Keratinocyte (primary cell): ENCODE measurements around the gene ARCN1. TPM values are rescaled to one million over a fixed set of nuclear protein-coding genes. Genes with fewer than 3 reads are reported as not detected.

ENCODE experiments used
- DNase-seq: peaks from one replicate; pipeline ENCODE4 v3.0.0-alpha.2; 2011; ENCODE audit warnings: low read depth, missing footprints, low spot score
- FAIRE-seq: peaks from 2 replicates; lab custom pipeline; 2011; peaks lifted over from hg19 to GRCh38; lab: Jason Lieb, UNC
- H2AFZ ChIP-seq: 2 replicates; pipeline ENCODE4 v1.6.0; 2012; ENCODE audit warnings: low read length, control low read depth, inconsistent platforms; ENCODE audit not compliant: control insufficient read depth
- H3K27ac ChIP-seq: 2 replicates; pipeline ENCODE4 v1.5.1; 2011; ENCODE audit warnings: low read length; ENCODE audit not compliant: control insufficient read depth, insufficient read depth
- H3K27me3 ChIP-seq: 3 replicates; pipeline ENCODE4 v1.6.0; 2011; ENCODE audit warnings: low read length; ENCODE audit not compliant: control insufficient read depth, insufficient read depth; ENCODE audit errors: extremely low read depth
- H3K36me3 ChIP-seq, 2 experiments: 2 replicates in 1 of 2; 3 replicates in 1 of 2; pipeline ENCODE4 v1.5.1; 2011; ENCODE audit warnings: low read length in 2 of 2, mild to moderate bottlenecking in 1 of 2; ENCODE audit not compliant: control insufficient read depth in 2 of 2, insufficient read depth in 2 of 2; ENCODE audit errors: extremely low read depth in 1 of 2
- H3K4me1 ChIP-seq: 3 replicates; pipeline ENCODE4 v1.5.1; 2011; ENCODE audit warnings: low read length; ENCODE audit not compliant: control insufficient read depth, insufficient read depth; ENCODE audit errors: extremely low read depth
- H3K4me2 ChIP-seq: 3 replicates; pipeline ENCODE4 v1.6.0; 2011; ENCODE audit warnings: low read depth, low read length; ENCODE audit not compliant: control insufficient read depth, insufficient read depth; ENCODE audit errors: extremely low read depth
- H3K4me3 ChIP-seq, 3 experiments: fragments of 200-600 bp in 1 of 3; sonication (generic) in 1 of 3; 2 replicates in 2 of 3; 3 replicates in 1 of 3; pipeline ENCODE4 v1.5.1; 2011 to 2016; ENCODE audit warnings: low read length in 3 of 3, mild to moderate bottlenecking in 3 of 3, control low read depth in 2 of 3, inconsistent platforms in 1 of 3, low read depth in 1 of 3, mixed read lengths in 1 of 3, mixed run types in 1 of 3, moderate library complexity in 1 of 3; ENCODE audit not compliant: control insufficient read depth in 2 of 3, insufficient read depth in 2 of 3; ENCODE audit errors: extremely low read depth in 1 of 3
- H3K79me2 ChIP-seq: 2 replicates; pipeline ENCODE4 v1.6.0; 2012; ENCODE audit warnings: low read length; ENCODE audit not compliant: control insufficient read depth, insufficient read depth
- H3K9ac ChIP-seq: 3 replicates; pipeline ENCODE4 v1.6.0; 2011; ENCODE audit warnings: low read length; ENCODE audit not compliant: control insufficient read depth, insufficient read depth; ENCODE audit errors: extremely low read depth
- H3K9me1 ChIP-seq: 3 replicates; pipeline ENCODE4 v1.6.0; 2011; ENCODE audit warnings: low read length; ENCODE audit not compliant: control insufficient read depth, insufficient read depth; ENCODE audit errors: extremely low read depth
- H3K9me3 ChIP-seq: 2 replicates; pipeline ENCODE4 v1.5.1; 2012; ENCODE audit warnings: low read depth, low read length; ENCODE audit not compliant: control insufficient read depth
- H4K20me1 ChIP-seq: 3 replicates; pipeline ENCODE4 v1.6.0; 2011; ENCODE audit warnings: low read length; ENCODE audit not compliant: control insufficient read depth, insufficient read depth; ENCODE audit errors: extremely low read depth
- CTCF ChIP-seq, 3 experiments: IDR thresholded peaks in 1 of 3; conservative IDR thresholded peaks in 1 of 3; optimal IDR thresholded peaks in 1 of 3; 2 replicates in 2 of 3; 3 replicates in 1 of 3; pipeline versions ENCODE3 to v1.5.1; 2011; ENCODE audit warnings: low read length in 3 of 3, mild to moderate bottlenecking in 3 of 3, moderate library complexity in 2 of 3, control low read depth in 1 of 3, inconsistent platforms in 1 of 3; ENCODE audit not compliant: insufficient read depth in 2 of 3; ENCODE audit errors: extremely low read depth in 1 of 3
- EZH2 ChIP-seq: IDR thresholded peaks from one replicate; pipeline ENCODE4 v1.6.1; 2012; ENCODE audit warnings: inconsistent platforms, mild to moderate bottlenecking, low read length, moderate library complexity
- dilution Hi-C: fragments of 300-500 bp; cut with MboI; formaldehyde crosslinking; loops from one replicate; pipeline ENCODE4 v1.7.0; 2020; ENCODE audit warnings: low sequenced_read_pairs; ENCODE audit not compliant: extremely low pct_ligation_motif_present
- polyA plus RNA-seq, 5 experiments: library from polyadenylated mRNA; depleted of rRNA in 3 of 5; stranded (reverse) in 3 of 5; stranded (forward) in 1 of 5; unstranded in 1 of 5; fragments of >200 nt; gene quantifications; 1 replicate in 1 of 5; 2 replicates in 3 of 5; 3 replicates in 1 of 5; pipeline versions ENCODE4 v1.2.1 to v1.2.3, GENCODE V29; 2011 to 2012; ENCODE audit warnings: missing spikeins in 2 of 5, low read depth in 1 of 5, low replicate concordance in 1 of 5

ARCN1 gene
- polyA plus RNA-seq, 1 donor (not counting 4 experiments of a cell fraction or from before 2014, with no cell fraction given): 150 TPM

GRCh38 chr11:118632577-118633318 is 60.5 kb downstream of the ARCN1 start:
- H3K27me3 ChIP-seq: no peaks in the 10 kb centered on the region
- peaks cover 36% of the 10 kb centered on the region for H3K4me1 ChIP-seq
- no peak for TF ChIP-seq CTCF (optimal IDR thresholded peaks at IDR 0.05 in 1 of 3, IDR thresholded peaks at IDR 0.05 in 1 of 3, conservative IDR thresholded peaks at IDR 0.05 in 1 of 3; ENCODE audit: extremely low read depth in 1 of 3, insufficient read depth in 2 of 3, low read length in 3 of 3)
- TF ChIP-seq EZH2: no peak
- H3K9me3 ChIP-seq: no peaks in the 10 kb centered on the region
- no peaks in the 10 kb centered on the region for H3K79me2 ChIP-seq
- no peak overlapping the region for H3K4me2 ChIP-seq
- H3K9me1 ChIP-seq: peaks cover 3% of the 10 kb centered on the region
- H3K36me3 ChIP-seq: peaks cover 26 to 47% of the 10 kb centered on the region in 2 experiments
- H3K9ac ChIP-seq: no peak overlapping the region
- no peak overlapping the region for H3K4me3 ChIP-seq
- DNase-seq (no peak), FAIRE-seq (no peak)
- peaks cover 3% of the 10 kb centered on the region for H4K20me1 ChIP-seq
- H3K27ac ChIP-seq: no peak overlapping the region
- dilution Hi-C loops: no loop called here
- H2AFZ ChIP-seq: no peak overlapping the region

DNA sequence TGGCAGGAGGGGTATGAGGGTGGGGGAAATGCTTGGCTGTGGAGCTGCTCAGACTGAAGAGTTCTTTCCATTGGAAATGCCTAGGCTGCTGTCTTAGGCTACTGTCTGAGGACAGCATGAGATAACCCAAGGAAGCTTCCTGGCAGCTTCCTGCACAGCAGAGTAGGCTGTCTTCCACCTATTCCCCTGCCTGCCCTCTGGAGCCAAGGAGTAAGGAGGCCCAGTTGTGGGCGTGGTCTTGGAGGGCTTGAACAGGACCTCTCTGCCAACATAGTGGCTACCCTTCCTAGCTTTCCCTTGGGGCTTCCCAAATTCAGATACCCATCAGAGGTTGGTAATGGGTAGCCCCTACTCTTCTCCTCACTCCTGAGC is 61.1 kb downstream of the ARCN1 start:
- H3K36me3 ChIP-seq: peaks cover 22 to 44% of the 10 kb centered on the region in 2 experiments
- no peak overlapping the region for H3K4me3 ChIP-seq
- TF ChIP-seq CTCF (optimal IDR thresholded peaks at IDR 0.05 in 1 of 3, IDR thresholded peaks at IDR 0.05 in 1 of 3, conservative IDR thresholded peaks at IDR 0.05 in 1 of 3; ENCODE audit: extremely low read depth in 1 of 3, insufficient read depth in 2 of 3, low read length in 3 of 3): no peak
- no peak for TF ChIP-seq EZH2
- FAIRE-seq (no peak), DNase-seq (no peak)
- peaks cover 36% of the 10 kb centered on the region for H3K4me1 ChIP-seq
- no peaks in the 10 kb centered on the region for H3K27me3 ChIP-seq
- no peak overlapping the region for H3K9ac ChIP-seq
- no peak overlapping the region for H3K4me2 ChIP-seq
- H2AFZ ChIP-seq: no peak overlapping the region
- peaks cover 3% of the 10 kb centered on the region for H4K20me1 ChIP-seq
- H3K9me1 ChIP-seq: peaks cover 3% of the 10 kb centered on the region
- no peak overlapping the region for H3K27ac ChIP-seq
- dilution Hi-C loops: no loop called here
- no peaks in the 10 kb centered on the region for H3K9me3 ChIP-seq
- no peaks in the 10 kb centered on the region for H3K79me2 ChIP-seq
